Measurements from ENCODE around the gene TUBA3D.

DNA sequence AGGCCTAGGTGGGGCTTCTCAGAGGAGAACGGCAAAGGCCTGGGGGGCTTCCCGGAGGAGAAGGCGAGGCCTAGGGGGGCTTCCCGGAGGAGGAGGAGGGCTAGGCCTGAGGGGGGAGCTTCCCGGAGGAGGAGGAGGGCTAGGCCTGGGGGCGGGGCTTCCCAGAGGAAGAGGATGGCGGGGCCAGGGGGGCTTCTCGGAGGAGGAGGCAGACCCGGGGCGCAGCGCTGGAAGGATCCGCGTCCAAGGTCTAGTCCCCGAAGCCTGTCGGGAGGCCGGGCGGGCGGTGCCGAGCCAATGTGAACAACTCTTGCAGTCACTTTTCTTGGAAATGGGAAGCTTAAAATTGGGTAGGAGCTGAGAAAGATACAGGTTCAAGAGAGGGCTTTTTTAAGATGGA is 30.0 kb upstream of the TUBA3D start:
- TF ChIP-seq EZH2 (IDR thresholded peaks at IDR 0.05; ENCODE audit: borderline replicate concordance, low read depth, low read length, severe bottlenecking), result no peak
- TF ChIP-seq, protein P1, sequence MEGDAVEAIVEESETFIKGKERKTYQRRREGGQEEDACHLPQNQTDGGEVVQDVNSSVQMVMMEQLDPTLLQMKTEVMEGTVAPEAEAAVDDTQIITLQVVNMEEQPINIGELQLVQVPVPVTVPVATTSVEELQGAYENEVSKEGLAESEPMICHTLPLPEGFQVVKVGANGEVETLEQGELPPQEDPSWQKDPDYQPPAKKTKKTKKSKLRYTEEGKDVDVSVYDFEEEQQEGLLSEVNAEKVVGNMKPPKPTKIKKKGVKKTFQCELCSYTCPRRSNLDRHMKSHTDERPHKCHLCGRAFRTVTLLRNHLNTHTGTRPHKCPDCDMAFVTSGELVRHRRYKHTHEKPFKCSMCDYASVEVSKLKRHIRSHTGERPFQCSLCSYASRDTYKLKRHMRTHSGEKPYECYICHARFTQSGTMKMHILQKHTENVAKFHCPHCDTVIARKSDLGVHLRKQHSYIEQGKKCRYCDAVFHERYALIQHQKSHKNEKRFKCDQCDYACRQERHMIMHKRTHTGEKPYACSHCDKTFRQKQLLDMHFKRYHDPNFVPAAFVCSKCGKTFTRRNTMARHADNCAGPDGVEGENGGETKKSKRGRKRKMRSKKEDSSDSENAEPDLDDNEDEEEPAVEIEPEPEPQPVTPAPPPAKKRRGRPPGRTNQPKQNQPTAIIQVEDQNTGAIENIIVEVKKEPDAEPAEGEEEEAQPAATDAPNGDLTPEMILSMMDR (IDR thresholded peaks at IDR 0.05; ENCODE audit: borderline replicate concordance, extremely low read depth, low read length, poor library complexity, severe bottlenecking), result no peak
